ENCODE data around the gene GRIA4.
"Not testable (repeated sequence)": the region's sequence is repeated elsewhere in the genome, so short reads cannot be mapped to it uniquely, and the experiment has no call there.

DNA sequence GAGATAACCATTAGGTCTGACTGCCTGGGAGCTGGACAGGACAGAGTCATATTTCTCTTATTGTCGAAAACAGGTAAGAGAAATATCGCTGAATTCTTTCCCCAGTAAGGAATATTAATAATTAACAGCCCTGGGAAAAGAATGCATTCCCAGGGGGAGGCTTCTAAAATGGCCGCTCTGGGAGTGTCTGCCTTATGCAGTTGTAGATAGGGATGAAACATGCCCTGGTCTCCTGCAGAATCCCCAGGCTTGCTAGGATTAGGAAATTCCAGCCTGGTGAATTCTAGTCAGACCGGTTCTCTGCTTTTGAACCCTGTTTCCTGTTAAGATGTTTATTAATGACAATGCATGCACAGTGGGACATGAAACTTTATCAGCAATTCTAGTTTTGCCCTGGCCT lies 393.2 kb downstream of the GRIA4 start:
- TF ChIP-seq, protein P1, sequence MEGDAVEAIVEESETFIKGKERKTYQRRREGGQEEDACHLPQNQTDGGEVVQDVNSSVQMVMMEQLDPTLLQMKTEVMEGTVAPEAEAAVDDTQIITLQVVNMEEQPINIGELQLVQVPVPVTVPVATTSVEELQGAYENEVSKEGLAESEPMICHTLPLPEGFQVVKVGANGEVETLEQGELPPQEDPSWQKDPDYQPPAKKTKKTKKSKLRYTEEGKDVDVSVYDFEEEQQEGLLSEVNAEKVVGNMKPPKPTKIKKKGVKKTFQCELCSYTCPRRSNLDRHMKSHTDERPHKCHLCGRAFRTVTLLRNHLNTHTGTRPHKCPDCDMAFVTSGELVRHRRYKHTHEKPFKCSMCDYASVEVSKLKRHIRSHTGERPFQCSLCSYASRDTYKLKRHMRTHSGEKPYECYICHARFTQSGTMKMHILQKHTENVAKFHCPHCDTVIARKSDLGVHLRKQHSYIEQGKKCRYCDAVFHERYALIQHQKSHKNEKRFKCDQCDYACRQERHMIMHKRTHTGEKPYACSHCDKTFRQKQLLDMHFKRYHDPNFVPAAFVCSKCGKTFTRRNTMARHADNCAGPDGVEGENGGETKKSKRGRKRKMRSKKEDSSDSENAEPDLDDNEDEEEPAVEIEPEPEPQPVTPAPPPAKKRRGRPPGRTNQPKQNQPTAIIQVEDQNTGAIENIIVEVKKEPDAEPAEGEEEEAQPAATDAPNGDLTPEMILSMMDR (conservative IDR thresholded peaks at IDR 0.05; ENCODE audit: low read depth, low read length): not testable (repeated sequence)
- not testable (repeated sequence) for TF ChIP-seq EZH2 (IDR thresholded peaks at IDR 0.05; ENCODE audit: borderline replicate concordance, low read depth, low read length, poor library complexity, severe bottlenecking)

All from A673 (cell line).